Hepatocyte (in vitro differentiated cells): ENCODE results near the gene GPHN. TPM values are rescaled to one million over a fixed set of nuclear protein-coding genes. Genes with fewer than 3 reads are reported as not detected.
"Not testable (repeated sequence)": the region's sequence is repeated elsewhere in the genome, so short reads cannot be mapped to it uniquely, and the experiment has no call there.

Experiments used
- DNase-seq: peaks from one replicate; pipeline ENCODE4 v3.0.0-alpha.2; 2016; ENCODE audit warnings: low spot score
- H2AFZ ChIP-seq: fragments of 200-600 bp; sonication (generic); 2 replicates; pipeline ENCODE4 v1.6.0; 2016; ENCODE audit warnings: antibody characterized with exemption, mild to moderate bottlenecking
- H3K27ac ChIP-seq: fragments of 200-600 bp; sonication (generic); 2 replicates; pipeline ENCODE4 v1.5.1; 2016; ENCODE audit warnings: mild to moderate bottlenecking
- H3K27me3 ChIP-seq: fragments of 200-600 bp; sonication (generic); 2 replicates; pipeline ENCODE4 v1.6.1; 2016
- H3K36me3 ChIP-seq: fragments of 200-600 bp; sonication (generic); replicated peaks from 2 replicates; pipeline ENCODE4 v1.5.1; 2016; ENCODE audit warnings: low read depth; ENCODE audit not compliant: insufficient read depth
- H3K4me1 ChIP-seq: fragments of 200-600 bp; sonication (generic); 2 replicates; pipeline ENCODE4 v1.5.1; 2016; ENCODE audit warnings: mild to moderate bottlenecking, moderate library complexity; ENCODE audit not compliant: insufficient read depth
- H3K4me2 ChIP-seq: fragments of 200-600 bp; sonication (generic); 2 replicates; pipeline ENCODE4 v1.6.0; 2016
- H3K4me3 ChIP-seq: fragments of 200-600 bp; sonication (generic); 2 replicates; pipeline ENCODE4 v1.5.1; 2016; ENCODE audit warnings: mild to moderate bottlenecking
- H3K79me2 ChIP-seq: fragments of 200-600 bp; sonication (generic); 2 replicates; pipeline ENCODE4 v1.6.0; 2017; ENCODE audit warnings: mild to moderate bottlenecking
- H3K9me2 ChIP-seq: fragments of 200-600 bp; sonication (generic); replicated peaks from 2 replicates; pipeline ENCODE4 v1.6.0; 2017; ENCODE audit warnings: mild to moderate bottlenecking; ENCODE audit not compliant: insufficient read depth
- H3K9me3 ChIP-seq: fragments of 200-600 bp; sonication (generic); 2 replicates; pipeline ENCODE4 v1.5.1; 2016; ENCODE audit warnings: low read depth, mild to moderate bottlenecking
- H4K20me1 ChIP-seq: fragments of 200-600 bp; sonication (generic); 2 replicates; pipeline ENCODE4 v1.6.0; 2016; ENCODE audit warnings: mild to moderate bottlenecking; ENCODE audit not compliant: insufficient read depth, poor library complexity, severe bottlenecking
- EZH2 ChIP-seq: fragments of 200-600 bp; sonication (generic); IDR thresholded peaks from 2 replicates; pipeline ENCODE4 v1.6.1; 2016; ENCODE audit warnings: antibody characterized with exemption, mild to moderate bottlenecking, borderline replicate concordance
- EZH2phosphoT487 ChIP-seq: fragments of 200-600 bp; sonication (generic); IDR thresholded peaks from one replicate; pipeline ENCODE4 v1.6.1; 2018; ENCODE audit warnings: antibody characterized with exemption, mild to moderate bottlenecking, low read depth, moderate library complexity; ENCODE audit not compliant: unreplicated experiment, severe bottlenecking
- WGBS: methylation state at CpG from one replicate; pipeline ENCODE4 v1.1.6; 2016; ENCODE audit warnings: low lambda C conversion rate; ENCODE audit errors: missing lambda C conversion rate; 5-methylcytosine and 5-hydroxymethylcytosine counted together
- polyA plus RNA-seq: library from polyadenylated mRNA; unstranded; fragments of >200 nt; fragmentation: Nextera tagmentation; extraction: Ambion mirVana; gene quantifications from 2 replicates; pipeline ENCODE4 v1.2.1, GENCODE V29; 2016
- total RNA-seq: library from RNA; depleted of rRNA; stranded (reverse); fragments of >200 nt; gene quantifications from 2 replicates; pipeline ENCODE4 v1.2.3, GENCODE V29; 2014
- TF ChIP-seq, protein P1 (sequence below): fragments of 200-600 bp; sonication (generic); IDR thresholded peaks from 2 replicates; pipeline ENCODE4 v1.5.1; 2016; ENCODE audit warnings: antibody characterized with exemption, mild to moderate bottlenecking; ENCODE audit not compliant: poor library complexity

The GPHN gene
- total and polyA plus RNA-seq, 2 experiments from 2014 or later: 9.3 to 10.7 TPM

DNA sequence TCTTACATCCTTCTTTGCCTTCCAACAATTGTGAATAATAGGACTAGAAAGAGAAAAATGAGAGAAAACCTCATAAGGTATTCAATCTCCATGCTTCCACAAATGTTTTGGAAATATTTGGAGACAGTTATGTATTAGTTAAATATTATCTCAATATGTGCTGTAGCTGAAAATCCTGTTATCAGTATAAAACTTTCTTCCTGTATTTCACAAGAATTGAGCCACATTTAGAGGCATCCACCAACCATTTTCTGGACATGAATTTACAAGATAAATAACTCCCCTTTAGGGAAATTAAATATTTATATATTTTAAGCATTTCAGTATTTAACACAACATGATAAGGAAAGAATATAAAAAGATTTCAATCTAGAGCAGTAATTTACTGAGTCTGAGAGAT, 200.3 kb downstream of the GPHN start:
- Histone ChIP-seq H3K9me2 (no peaks in the 10 kb centered on the region), H3K79me2 (no peaks in the 10 kb centered on the region), H3K9me3 (no peaks in the 10 kb centered on the region), H3K36me3 (no peaks in the 10 kb centered on the region), H4K20me1 (no peaks in the 10 kb centered on the region), H2AFZ (no peak overlapping the region), H3K27me3 (no peaks in the 10 kb centered on the region), H3K4me1 (peaks cover 3% of the 10 kb centered on the region), H3K27ac (no peak overlapping the region), H3K4me2 (no peak overlapping the region), H3K4me3 (no peak overlapping the region)
- no peak for DNase-seq
- TF ChIP-seq, protein P1, sequence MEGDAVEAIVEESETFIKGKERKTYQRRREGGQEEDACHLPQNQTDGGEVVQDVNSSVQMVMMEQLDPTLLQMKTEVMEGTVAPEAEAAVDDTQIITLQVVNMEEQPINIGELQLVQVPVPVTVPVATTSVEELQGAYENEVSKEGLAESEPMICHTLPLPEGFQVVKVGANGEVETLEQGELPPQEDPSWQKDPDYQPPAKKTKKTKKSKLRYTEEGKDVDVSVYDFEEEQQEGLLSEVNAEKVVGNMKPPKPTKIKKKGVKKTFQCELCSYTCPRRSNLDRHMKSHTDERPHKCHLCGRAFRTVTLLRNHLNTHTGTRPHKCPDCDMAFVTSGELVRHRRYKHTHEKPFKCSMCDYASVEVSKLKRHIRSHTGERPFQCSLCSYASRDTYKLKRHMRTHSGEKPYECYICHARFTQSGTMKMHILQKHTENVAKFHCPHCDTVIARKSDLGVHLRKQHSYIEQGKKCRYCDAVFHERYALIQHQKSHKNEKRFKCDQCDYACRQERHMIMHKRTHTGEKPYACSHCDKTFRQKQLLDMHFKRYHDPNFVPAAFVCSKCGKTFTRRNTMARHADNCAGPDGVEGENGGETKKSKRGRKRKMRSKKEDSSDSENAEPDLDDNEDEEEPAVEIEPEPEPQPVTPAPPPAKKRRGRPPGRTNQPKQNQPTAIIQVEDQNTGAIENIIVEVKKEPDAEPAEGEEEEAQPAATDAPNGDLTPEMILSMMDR: no peak
- TF ChIP-seq EZH2phosphoT487 (no peak), EZH2 (no peak)

DNA sequence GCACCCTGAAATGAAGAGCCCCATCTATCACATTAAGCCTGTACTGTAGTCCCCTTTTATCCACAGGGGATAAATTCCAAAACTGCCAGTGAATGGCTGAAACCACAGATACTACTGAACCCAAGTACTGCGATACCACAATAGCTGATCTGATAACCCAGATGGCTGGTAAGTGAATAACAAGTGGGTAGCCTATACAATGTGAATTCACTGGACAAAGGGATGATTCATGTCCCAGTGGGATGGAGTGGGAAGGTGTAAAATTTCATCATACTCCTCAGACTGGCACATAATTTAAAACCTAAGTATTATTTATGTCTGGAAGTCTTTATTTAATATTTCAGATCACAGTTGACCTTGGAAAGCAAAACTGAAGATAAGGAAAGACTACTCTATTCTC, 201.3 kb downstream of the GPHN start:
- no peaks in the 10 kb centered on the region for H3K9me3 ChIP-seq
- no peak for TF ChIP-seq EZH2
- TF ChIP-seq EZH2phosphoT487: no peak
- TF ChIP-seq, protein P1: no peak
- no peaks in the 10 kb centered on the region for H3K9me2 ChIP-seq
- peaks cover 3% of the 10 kb centered on the region for H3K4me1 ChIP-seq
- no peaks in the 10 kb centered on the region for H3K36me3 ChIP-seq
- no peaks in the 10 kb centered on the region for H3K27me3 ChIP-seq
- no peak overlapping the region for H2AFZ ChIP-seq
- no peak overlapping the region for H3K4me3 ChIP-seq
- H4K20me1 ChIP-seq: no peaks in the 10 kb centered on the region
- H3K79me2 ChIP-seq: peaks cover 3% of the 10 kb centered on the region
- no peak for DNase-seq
- no peak overlapping the region for H3K27ac ChIP-seq
- 96% methylated on average over 1 of the region's 1 CpG for WGBS
- H3K4me2 ChIP-seq: no peak overlapping the region

DNA sequence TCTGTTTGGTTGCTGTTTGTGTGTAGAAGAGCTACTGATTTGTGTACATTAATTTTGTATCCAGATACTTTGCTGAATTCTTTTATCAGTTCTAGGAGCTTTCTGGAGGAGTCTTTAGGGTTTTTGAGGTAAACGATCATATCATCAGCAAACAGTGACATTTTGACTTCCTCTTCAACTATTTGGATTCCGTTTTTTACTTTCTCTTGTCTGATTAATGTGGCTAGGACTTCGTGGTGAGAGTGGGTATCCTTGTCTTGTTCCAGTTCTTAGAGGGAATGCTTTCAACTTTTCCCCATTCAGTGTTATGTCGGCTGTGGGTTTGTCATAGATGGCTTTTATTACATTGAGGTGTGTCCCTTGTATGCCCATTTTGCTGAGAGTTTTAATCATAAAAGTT, 206.3 kb downstream of the GPHN start:
- H3K4me1 ChIP-seq, H4K20me1 ChIP-seq, H3K27ac ChIP-seq, H2AFZ ChIP-seq, H3K36me3 ChIP-seq, H3K9me3 ChIP-seq, H3K9me2 ChIP-seq, H3K4me3 ChIP-seq, H3K4me2 ChIP-seq, H3K79me2 ChIP-seq, H3K27me3 ChIP-seq, DNase-seq: not testable (repeated sequence)
- WGBS: 92% methylated on average over 4 of the region's 4 CpGs

DNA sequence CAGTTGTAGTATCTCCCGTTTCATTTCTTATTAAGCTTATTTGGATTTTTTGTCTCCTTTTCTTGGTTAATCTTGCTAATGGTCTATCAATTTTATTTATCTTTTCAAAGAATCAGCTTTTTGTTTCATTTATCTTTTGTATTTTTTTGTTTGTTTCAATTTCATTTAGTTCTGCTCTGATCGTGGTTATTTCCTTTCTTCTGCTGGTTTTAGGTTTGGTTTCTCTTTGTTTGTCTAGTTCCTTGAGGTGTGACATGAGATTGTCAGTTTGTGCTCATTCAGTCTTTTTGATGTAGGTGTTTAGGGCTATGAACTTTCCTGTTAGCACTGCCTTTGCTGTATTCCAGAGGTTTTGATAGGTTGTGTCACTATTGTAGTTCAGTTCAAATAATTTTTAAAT, 207.4 kb downstream of the GPHN start:
- H3K27ac ChIP-seq, H2AFZ ChIP-seq, H3K4me3 ChIP-seq, DNase-seq, H4K20me1 ChIP-seq, H3K9me2 ChIP-seq, H3K36me3 ChIP-seq, H3K4me1 ChIP-seq, H3K79me2 ChIP-seq, H3K27me3 ChIP-seq, H3K9me3 ChIP-seq, H3K4me2 ChIP-seq: not testable (repeated sequence)
- WGBS: 88% methylated on average over 2 of the region's 2 CpGs

DNA sequence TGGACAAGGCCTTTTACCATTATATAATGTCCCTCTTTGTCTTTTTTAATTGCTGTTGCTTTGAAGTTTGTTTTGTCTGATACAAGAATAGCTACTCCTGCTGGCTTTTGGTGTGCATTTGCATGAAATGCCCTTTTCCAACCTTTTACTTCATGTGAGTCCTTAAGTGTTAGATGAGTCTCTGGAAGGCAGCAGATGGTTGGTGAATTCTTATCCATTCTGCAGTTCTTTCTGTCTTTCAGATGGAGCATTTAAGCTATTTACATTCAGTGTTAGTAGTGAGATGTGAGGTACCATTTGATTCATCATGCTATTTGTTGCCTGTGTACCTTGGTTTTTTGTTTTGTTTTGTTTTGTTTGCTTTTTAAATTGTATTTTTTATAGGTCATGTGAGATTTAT, 208.3 kb downstream of the GPHN start:
- H3K27me3 ChIP-seq: no peaks in the 10 kb centered on the region
- H3K4me2 ChIP-seq: no peak overlapping the region
- no peak overlapping the region for H2AFZ ChIP-seq
- no peaks in the 10 kb centered on the region for H3K36me3 ChIP-seq
- peaks cover 3% of the 10 kb centered on the region for H3K79me2 ChIP-seq
- H3K27ac ChIP-seq: no peak overlapping the region
- no peak overlapping the region for H3K4me3 ChIP-seq
- no peak for TF ChIP-seq EZH2phosphoT487
- TF ChIP-seq, protein P1: no peak
- TF ChIP-seq EZH2: no peak
- H4K20me1 ChIP-seq: no peaks in the 10 kb centered on the region
- no peaks in the 10 kb centered on the region for H3K9me2 ChIP-seq
- H3K4me1 ChIP-seq: no peaks in the 10 kb centered on the region
- no peak for DNase-seq
- no peaks in the 10 kb centered on the region for H3K9me3 ChIP-seq
